Nephron (organoid): ENCODE data around the gene POLR3F.

Source experiments
- H3K27ac Mint-ChIP-seq, 3 experiments: 2 replicates each; pipeline ENCODE4 v1.8.0; 2020; ENCODE audit warnings: mixed read lengths in 3 of 3, mild to moderate bottlenecking in 2 of 3, moderate library complexity in 1 of 3
- H3K27me3 Mint-ChIP-seq: 2 replicates; pipeline ENCODE4 v1.8.0; 2021; ENCODE audit warnings: low read depth, mild to moderate bottlenecking, moderate library complexity, mixed read lengths
- H3K36me3 Mint-ChIP-seq: 2 replicates; pipeline ENCODE4 v1.8.0; 2020; ENCODE audit warnings: low read depth, mixed read lengths
- H3K4me1 Mint-ChIP-seq: 2 replicates; pipeline ENCODE4 v1.8.0; 2020; ENCODE audit warnings: mixed read lengths
- H3K4me3 Mint-ChIP-seq, 3 experiments: 2 replicates each; pipeline ENCODE4 v1.8.0; 2020; ENCODE audit warnings: mild to moderate bottlenecking in 3 of 3, mixed read lengths in 3 of 3, moderate library complexity in 2 of 3
- H3K9me3 Mint-ChIP-seq: 2 replicates; pipeline ENCODE4 v1.8.0; 2020; ENCODE audit warnings: mixed read lengths
- CTCF ChIP-seq, 3 experiments: fragments of 200-600 bp; sonication (generic); IDR thresholded peaks; one replicate each; pipeline ENCODE4 v1.5.0; 2021; ENCODE audit warnings: antibody characterized with exemption in 3 of 3; ENCODE audit not compliant: unreplicated experiment in 3 of 3

Gene POLR3F

GRCh38 chr20:18466894-18467730 lies at the start of gene POLR3F, which contains the start of gene DZANK1:
POLR3F (plus strand) TSS chr20:18467390; CDS start chr20:18467507, 117 bp downstream.
DZANK1 (minus strand) TSS chr20:18467030; CDS start chr20:18465358, 1,672 bp downstream.
- H3K9me3 Mint-ChIP-seq: no peaks in the 10 kb centered on the region
- peak within 1 kb of the TSS; percentile 92 to 98 (median 98) for H3K4me3 Mint-ChIP-seq
- H3K36me3 Mint-ChIP-seq: peaks cover 4% of the 10 kb centered on the region
- H3K27ac Mint-ChIP-seq: peak within 1 kb of the TSS; percentile 100
- peaks cover 23% of the 10 kb centered on the region for H3K4me1 Mint-ChIP-seq
- TF ChIP-seq CTCF (IDR thresholded peaks at IDR 0.05; ENCODE audit: unreplicated experiment in 3 of 3): no peak
- no peaks in the 10 kb centered on the region for H3K27me3 Mint-ChIP-seq

GRCh38 chr20:18421608-18422007 lies 45.6 kb upstream of the POLR3F start:
- TF ChIP-seq CTCF (IDR thresholded peaks at IDR 0.05; ENCODE audit: unreplicated experiment in 3 of 3): no peak
- H3K4me3 Mint-ChIP-seq: no peak overlapping the region
- H3K36me3 Mint-ChIP-seq: peaks cover 13% of the 10 kb centered on the region
- H3K9me3 Mint-ChIP-seq: no peaks in the 10 kb centered on the region
- H3K27ac Mint-ChIP-seq: no peak overlapping the region
- no peaks in the 10 kb centered on the region for H3K4me1 Mint-ChIP-seq
- H3K27me3 Mint-ChIP-seq: no peaks in the 10 kb centered on the region

- no peak overlapping the region for H3K27ac Mint-ChIP-seq
- TF ChIP-seq CTCF (IDR thresholded peaks at IDR 0.05; ENCODE audit: unreplicated experiment in 3 of 3): no peak
- no peaks in the 10 kb centered on the region for H3K27me3 Mint-ChIP-seq
- H3K4me3 Mint-ChIP-seq: no peak overlapping the region
- peaks cover 8% of the 10 kb centered on the region for H3K36me3 Mint-ChIP-seq
- no peaks in the 10 kb centered on the region for H3K9me3 Mint-ChIP-seq
- H3K4me1 Mint-ChIP-seq: peaks cover 12% of the 10 kb centered on the region
Observed at GRCh38 chr20:18427214-18427613, 40.0 kb upstream of the POLR3F start.

GRCh38 chr20:18428490-18429173 lies 38.6 kb upstream of the POLR3F start:
- Mint-ChIP-seq H3K27me3 (no peaks in the 10 kb centered on the region), H3K36me3 (peaks cover 6% of the 10 kb centered on the region), H3K27ac (peak overlapping the region; percentile 43 to 95 (median 69)), H3K4me3 (no peak overlapping the region), H3K4me1 (peaks cover 12% of the 10 kb centered on the region), H3K9me3 (no peaks in the 10 kb centered on the region)
- no peak for TF ChIP-seq CTCF (IDR thresholded peaks at IDR 0.05; ENCODE audit: unreplicated experiment in 3 of 3)

GRCh38 chr20:18430172-18430826 lies 36.9 kb upstream of the POLR3F start:
- H3K27ac Mint-ChIP-seq: no peak overlapping the region
- H3K4me3 Mint-ChIP-seq: no peak overlapping the region
- no peaks in the 10 kb centered on the region for H3K9me3 Mint-ChIP-seq
- peaks cover 12% of the 10 kb centered on the region for H3K4me1 Mint-ChIP-seq
- H3K27me3 Mint-ChIP-seq: no peaks in the 10 kb centered on the region
- peaks cover 9% of the 10 kb centered on the region for H3K36me3 Mint-ChIP-seq
- no peak for TF ChIP-seq CTCF (IDR thresholded peaks at IDR 0.05; ENCODE audit: unreplicated experiment in 3 of 3)
